DMS153 treated with DMSO at 0.1 percent for 48 hours (cell line): ENCODE data around the gene BNC2.
"Not testable (repeated sequence)": the region's sequence is repeated elsewhere in the genome, so short reads cannot be mapped to it uniquely, and the experiment has no call there.

Experiments used
- DNase-seq: peaks from one replicate; lab custom pipeline; 2025; ENCODE audit not compliant: unreplicated experiment; lab: John Stamatoyannopoulos, UW

The BNC2 gene, protein sequence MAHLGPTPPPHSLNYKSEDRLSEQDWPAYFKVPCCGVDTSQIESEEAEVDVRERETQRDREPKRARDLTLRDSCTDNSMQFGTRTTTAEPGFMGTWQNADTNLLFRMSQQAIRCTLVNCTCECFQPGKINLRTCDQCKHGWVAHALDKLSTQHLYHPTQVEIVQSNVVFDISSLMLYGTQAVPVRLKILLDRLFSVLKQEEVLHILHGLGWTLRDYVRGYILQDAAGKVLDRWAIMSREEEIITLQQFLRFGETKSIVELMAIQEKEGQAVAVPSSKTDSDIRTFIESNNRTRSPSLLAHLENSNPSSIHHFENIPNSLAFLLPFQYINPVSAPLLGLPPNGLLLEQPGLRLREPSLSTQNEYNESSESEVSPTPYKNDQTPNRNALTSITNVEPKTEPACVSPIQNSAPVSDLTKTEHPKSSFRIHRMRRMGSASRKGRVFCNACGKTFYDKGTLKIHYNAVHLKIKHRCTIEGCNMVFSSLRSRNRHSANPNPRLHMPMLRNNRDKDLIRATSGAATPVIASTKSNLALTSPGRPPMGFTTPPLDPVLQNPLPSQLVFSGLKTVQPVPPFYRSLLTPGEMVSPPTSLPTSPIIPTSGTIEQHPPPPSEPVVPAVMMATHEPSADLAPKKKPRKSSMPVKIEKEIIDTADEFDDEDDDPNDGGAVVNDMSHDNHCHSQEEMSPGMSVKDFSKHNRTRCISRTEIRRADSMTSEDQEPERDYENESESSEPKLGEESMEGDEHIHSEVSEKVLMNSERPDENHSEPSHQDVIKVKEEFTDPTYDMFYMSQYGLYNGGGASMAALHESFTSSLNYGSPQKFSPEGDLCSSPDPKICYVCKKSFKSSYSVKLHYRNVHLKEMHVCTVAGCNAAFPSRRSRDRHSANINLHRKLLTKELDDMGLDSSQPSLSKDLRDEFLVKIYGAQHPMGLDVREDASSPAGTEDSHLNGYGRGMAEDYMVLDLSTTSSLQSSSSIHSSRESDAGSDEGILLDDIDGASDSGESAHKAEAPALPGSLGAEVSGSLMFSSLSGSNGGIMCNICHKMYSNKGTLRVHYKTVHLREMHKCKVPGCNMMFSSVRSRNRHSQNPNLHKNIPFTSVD

DNA sequence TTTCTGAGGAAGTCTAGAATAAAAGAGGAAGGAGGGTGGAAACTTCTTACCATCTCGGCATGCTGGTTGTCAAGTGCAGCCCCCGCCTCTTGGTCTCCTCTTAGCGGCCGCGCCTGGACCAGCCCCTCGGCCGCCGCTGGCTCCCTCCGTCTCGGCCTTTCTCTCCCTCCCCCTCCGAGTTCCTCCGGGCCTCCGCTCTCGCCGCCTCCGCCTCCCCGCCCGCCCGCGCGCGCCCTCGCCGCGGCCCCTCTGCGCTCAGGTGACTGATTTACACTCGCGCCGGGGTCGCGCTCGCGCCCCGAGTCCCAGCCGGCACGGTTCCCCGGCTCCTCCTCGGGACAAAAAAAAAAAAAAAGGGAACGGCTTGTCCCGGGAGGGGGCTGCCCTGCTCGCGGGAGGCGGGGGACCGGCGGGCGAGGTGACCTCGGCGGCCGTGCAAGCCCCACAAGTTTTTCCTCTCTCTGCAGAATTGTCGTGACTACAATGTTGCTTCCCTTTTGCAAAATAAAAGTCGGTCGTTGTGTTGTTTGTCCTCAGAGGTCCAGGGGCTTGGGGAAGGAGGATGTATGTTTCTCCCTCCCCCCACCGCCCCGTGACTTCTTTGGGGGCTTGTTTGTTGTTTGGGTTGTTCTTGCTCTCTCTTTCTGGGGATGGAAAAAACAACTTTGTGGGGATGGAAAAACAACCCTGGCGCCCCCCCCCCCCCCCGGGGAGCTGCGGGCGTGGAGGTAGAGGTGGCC is at the start of gene BNC2:
Gene BNC2, minus strand, starts transcription at position 75 of the 740 bp plus-strand sequence. Its CDS starts 22 bp downstream, at position 53.
- no peak for DNase-seq

DNA sequence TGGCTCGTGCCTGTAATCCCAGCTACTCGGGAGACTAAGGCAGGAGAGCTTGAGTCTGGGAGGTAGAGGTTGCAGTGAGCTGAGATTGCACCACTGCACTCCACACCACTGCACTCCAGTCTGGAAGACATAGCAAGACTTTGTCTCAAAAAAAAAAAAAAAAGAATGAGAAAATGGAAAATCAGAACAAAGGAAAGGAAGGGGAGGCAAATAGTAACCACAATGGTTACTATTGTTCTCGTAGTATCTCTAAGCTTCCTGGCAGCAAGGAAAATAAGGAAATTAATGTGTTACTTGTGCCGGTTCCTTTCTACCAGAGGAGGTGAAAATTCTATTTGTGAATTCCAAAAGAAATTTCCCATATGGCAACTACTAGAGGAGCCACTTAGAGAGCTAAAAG is 48.5 kb upstream of the BNC2 start:
- no peak for DNase-seq

DNA sequence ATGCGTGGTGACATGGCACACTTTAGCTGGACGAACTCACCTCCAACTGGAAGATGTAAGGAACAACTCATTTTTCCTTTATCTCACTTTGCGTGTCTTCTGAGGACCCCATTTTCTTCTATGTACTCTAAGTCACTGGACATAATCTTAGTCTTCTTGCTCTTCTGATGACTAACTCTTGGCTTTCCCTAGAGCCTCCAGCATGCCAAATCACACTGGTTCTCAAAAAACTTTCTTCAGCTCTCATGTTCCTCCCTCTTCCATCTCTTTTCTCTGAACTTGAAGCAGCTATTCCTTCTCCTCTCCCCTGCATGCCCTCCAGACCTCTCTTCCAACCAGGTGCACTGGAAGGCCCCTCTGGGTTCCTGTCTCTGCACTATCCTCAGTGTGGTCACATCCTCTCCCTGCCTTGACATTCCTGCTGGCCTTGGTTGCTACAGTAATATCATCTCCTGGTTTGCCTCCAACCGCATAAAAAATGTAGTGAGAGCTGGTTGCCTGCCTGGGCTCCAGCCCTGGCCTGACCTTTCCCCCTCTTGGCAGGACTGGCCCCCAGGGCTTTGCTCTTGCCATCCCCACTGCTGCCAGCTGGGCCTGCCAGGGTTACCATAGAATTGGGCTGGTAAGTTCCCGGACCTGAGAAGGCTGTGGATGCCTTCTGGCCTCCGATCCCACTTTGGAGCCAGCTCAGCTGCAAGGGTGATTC is 44.8 kb upstream of the BNC2 start:
- no peak for DNase-seq

DNA sequence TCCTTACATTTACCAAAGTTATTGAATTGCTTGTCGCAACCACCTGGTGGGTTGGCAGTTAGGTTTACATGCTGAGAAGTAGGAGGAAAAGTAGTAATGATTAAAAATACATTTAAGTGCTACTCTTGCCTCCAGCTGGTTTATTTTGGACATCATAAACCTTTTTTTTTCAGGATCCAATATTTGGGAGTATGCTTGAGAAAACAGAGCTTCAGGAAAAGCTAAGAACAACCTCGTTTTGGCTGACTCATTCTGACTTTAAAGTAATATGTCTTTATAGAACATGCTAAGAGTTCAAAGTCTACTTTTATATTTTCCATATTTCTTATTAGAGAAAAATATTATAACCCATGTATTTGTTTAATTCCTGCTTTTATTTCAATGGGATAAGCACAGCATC is 41.7 kb upstream of the BNC2 start:
- no peak for DNase-seq

DNA sequence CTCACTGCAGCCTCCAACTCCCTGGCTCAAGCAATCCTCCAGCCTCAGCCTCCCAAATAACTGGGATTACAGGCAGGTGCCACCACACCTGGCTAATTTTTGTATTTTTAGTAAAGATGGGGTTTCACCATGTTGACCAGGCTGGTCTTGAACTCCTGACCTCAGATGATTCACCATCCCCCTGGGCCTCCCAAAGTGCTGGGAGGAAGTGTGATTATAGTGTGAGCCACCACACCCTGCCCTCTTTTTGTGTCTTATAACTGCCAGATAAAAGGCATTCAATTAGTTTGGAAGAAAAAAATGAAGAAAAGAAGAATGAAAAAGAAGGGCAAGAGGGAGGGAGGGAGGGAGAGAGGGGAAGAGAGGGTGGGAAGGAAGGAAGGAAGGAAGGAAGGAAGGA is 37.7 kb upstream of the BNC2 start:
- not testable (repeated sequence) for DNase-seq

DNA sequence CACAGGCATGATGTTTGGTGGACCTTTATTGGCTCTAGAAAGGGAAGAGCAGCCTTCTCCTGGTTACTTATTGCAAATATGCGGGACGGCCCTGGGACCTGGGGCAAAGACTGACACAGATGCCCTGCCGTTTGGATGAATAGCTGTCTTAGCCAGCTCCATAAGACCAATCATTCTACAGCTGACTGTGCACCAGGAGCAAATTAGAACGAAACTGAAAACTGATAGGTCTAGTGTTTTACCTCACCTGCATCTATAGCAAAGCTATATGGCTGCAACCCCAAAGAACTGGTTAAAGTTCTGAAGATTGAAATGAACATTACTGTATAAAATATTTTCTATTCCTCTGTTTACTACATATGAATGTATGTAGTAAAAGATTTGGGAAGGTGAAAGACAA is 34.2 kb upstream of the BNC2 start:
- no peak for DNase-seq

DNA sequence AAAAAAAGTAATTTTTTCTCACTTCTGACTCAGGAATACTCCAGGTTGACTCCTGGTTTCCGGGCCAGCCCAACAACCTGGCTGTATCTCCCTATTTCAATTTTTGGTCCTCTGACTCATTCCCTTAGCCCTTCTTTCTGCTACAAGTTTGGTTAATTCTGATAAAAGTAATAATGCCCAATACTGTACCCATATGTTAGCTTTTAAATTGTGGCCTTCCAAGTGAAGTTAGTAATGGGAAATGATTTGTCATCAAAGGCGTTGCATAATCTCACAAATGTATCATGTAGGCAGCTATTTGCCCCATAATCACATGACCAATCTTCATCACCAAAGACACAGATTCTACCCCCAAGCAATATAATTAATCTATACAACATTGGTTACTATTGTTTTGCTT is 31.1 kb upstream of the BNC2 start:
- no peak for DNase-seq

DNA sequence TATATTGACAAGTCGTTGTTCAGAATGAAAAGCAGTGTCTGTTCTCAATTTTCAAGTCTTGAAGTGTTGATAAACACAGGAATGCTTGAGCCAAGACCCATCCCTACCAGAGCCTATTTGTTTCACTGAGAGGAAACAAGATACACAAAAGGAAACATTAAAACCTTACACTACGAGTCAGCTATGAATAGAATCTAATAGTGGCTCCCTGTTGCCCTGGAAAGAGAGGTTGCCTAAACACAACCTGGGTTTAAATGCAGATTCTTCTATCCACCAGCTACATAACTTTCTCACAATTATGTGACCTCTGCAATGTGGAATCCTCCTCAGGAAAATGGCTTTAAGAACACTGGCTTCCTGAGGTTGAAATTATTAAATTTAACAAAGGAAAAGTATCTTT is 29.1 kb upstream of the BNC2 start:
- no peak for DNase-seq

DNA sequence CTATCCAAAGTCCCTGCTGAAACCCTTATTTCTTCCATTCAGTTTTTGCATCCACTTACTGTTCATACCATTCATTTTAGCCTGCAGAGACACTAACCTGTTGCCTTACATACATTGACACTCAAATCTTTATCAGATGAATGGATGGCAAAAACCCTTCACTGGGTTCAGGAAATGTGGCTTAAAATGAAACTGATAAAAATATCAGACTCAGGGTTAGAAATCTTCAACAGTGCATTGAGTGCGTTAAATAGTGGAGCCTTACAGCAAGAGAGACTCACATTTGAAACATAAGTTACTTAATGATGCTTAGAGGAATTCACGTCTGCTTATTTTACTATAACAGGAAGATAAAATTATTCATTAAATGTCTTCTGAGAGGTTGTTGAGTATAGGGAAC is 28.0 kb upstream of the BNC2 start:
- DNase-seq, result no peak

DNA sequence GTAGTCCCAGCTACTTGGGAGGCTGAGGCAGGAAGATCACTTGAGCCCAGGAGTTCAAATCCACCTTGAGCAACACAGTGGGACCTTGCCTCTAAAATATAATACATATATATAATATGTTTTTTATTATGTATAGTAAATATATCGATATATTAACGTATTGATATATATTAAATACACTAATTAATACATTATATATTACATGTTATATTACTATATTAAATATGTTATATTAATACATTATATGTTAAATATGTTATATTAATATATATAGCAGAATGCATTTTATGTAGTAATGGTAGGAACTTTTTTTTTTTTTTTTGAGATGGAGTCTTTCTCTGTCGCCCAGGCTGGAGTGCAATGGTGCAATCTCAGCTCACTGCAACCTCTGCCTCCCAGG is 18.1 kb upstream of the BNC2 start:
- DNase-seq, result no peak

DNA sequence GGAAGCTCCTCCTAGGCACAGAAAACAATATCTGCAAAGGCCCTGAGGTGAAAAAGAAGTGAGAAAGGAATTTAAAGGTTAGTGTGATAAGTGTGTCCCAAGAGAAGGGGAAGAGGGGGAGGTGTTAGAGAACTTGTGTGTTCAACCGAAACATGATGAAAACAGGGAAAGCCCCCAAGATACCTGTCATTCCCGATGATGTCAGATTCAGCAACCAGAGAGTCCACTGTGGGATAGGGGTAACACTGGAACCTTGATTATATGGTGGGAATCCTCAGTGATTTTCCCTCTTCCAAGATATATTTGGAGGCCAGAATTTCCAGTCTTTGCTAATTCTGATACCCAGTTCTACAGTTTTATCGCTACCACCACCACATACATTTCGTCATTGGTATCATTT is 15.5 kb upstream of the BNC2 start:
- DNase-seq, result no peak

DNA sequence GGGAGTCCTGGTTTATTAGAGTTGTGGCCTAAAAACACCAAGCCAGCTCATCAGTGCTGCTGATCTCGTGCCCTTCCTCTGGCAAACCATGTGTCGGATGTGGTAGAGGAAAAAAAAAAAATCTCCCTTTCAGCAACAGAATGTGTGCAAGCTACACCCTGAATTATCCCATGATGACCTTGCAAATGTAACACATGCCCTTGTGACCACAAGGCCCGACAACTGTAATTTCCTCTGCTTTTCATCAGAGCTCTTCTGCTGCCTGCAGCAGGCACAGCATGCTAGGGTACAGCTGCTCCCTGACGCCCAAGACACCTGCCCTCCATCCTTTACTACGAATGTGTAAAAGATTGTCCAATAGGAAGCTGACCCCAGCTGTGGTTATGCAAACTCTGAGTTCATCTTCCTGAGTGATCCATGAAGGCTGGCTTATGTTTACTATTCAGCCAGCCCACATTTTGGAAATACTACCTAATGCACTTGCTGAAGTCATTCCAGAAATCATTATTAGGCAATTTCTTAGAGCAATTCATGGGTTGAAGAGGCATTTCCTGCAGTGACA is 14.6 kb upstream of the BNC2 start:
- DNase-seq, result no peak

DNA sequence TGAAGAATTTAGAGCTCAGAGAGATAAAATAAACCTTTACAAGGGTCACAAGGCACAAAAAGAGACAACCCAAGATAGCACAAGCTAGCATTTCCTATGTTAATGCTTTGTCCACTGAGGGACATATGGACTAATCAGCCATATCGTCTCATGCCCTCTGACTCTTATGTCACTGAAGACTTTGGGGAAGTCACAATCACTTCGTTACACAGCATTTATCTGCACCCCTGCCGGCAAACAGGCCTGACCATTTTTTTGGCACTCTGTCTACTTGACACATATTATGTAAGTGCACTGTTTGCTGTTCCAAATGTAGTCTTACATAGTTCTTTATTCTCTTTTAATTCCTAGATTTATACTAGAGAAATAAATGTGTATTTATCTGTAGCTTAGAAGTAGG is 13.9 kb upstream of the BNC2 start:
- DNase-seq, result no peak

DNA sequence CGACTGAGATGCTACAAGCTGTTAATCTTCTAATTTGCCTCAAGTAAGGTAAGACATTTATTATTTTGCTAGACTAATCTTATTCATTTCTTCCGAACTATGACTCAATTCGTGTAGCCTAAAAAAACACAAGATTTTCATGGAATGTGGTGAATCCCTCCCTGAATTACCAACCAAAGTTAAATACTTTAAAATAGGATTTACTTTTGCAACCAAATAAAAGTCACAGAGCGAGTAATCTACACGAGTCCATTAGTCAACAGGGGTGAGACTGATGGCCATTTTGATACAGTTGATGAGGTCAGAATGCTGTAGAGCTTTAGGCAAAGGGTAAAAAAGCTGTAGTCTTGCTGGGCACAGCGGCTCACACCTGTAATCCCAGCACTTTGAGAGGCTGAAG is 13.1 kb upstream of the BNC2 start:
- no peak for DNase-seq

DNA sequence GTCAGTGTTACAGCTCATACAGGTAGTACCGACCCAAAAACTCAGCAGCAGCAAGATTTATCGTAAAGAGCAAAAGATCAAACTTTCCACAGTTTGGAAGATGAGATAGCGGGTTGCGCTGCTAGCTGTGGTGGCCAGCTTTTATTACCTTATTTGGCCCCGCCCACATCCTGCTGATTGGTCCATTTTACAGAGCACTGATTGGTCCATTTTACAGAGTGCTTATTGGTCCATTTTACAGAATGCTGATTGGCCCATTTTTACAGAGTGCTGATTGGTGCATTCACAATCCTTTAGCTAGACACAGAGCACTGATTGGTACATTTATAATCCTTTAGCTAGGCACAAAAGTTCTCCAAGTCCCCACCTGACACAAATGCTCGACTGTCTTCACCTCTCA is 12.0 kb upstream of the BNC2 start:
- not testable (repeated sequence) for DNase-seq

DNA sequence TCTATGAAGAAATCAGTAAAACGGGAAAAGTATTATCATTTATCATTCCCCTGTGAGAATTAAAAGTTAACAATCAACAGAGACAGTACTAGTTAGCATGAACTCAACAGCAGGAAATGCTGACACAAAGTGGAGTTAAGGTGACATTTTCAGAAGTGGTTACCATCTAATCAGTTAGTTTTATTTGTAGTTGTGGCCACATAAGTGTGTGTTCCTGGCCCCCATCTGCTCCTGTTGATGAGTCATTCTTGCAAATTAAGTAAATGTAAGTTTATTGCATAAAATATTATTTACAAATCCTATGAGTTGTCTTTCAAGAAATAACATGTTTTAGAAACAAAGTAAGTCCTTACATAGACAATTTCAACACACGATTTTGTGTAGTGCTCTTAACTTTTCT is 8.9 kb upstream of the BNC2 start:
- DNase-seq, result no peak

DNA sequence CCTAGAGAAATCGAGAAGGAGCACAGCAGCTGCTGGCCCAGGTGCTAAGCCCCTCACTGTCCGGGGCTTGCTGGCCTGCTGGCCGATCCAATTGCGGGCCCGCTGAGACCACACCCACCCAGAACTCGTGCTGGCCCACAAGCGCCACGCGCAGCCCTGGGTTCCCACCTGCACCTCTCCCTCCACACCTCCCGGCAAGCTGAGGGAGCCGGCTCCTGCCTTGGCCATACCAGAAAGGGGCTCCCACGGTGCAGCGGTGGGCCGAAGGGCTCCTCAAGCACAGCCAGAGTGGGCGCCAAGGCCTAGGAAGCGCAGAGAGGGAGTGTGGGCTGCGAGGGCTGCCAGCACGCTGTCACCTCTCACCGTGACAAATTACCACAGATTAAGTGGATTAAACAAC is 6.8 kb upstream of the BNC2 start:
- no peak for DNase-seq

DNA sequence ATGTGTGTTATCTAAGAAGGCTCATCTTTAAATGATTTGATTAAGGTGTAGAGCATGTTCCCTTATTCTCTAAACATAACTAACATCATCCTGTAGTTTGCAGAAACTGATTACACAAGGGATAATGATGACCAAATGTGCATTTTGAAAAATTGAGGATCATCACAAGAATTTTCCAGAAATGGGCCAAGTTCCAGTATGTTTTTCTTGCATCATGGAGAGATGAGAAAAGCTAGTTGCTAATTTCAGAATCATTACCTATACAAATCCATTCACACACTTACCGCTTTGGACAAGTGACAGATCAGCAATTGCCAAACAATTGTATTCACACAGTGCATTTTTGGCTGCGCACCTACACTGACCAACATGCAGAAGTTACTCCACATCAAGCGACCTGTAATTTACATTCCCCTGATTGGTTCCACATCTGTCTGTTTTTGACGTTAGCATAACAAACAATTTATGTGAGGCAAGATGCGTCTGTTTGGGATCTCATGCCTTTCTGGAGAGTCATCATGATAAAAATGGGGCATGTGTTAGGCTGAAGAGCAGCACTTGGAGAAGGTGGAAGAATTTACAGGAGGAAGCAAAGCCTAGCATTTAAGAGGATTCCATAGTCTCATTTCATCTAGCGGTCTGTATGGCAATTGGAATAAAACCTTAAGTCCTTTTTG is 2.8 kb upstream of the BNC2 start:
- DNase-seq, result no peak

DNA sequence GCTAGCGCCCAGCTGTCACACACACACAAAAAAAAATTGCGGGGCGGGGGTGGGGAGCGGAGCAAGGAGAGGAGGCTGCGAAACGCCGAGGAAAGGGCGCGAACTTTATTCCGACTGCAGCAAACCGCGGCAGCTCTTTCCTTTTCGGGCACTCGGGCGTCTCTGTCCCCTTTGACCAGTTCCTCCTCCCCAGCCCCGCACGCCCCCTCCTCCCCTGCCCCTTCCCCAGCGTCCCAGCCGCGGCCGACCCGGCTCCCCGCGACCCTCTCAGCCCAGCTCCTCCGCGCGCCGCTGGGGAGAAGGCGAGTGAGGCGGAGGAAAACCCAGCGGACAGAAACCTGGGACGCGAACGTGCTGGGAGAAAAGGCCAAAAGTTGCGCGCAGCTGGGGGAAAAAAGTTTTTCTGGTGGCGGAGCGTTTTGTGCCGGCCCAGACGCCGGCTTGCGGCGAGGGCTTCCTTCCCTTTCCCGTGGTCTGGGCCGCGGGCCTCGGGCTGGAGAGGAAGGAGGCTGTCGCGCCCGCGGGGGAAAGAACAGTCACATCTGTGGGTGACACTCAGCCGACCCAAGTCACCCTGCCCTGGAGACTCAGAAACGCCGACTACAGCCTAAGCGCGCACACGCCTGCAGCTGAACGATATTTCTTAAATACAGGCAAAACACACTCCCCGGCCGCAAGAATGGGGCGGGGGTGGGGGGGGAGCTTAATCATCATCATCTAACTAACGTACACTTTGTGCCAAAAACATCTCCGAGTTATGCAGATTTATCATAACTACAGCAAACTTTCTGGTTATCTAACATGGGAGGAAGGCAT is 1.1 kb upstream of the BNC2 start:
- no peak for DNase-seq
